Keratinocyte (primary cell): ENCODE measurements around the gene FAM209B. TPM values are rescaled to one million over a fixed set of nuclear protein-coding genes. Genes with fewer than 3 reads are reported as not detected.

Experiments
- DNase-seq: peaks from one replicate; pipeline ENCODE4 v3.0.0-alpha.2; 2011; ENCODE audit warnings: low read depth, missing footprints, low spot score
- FAIRE-seq: peaks from 2 replicates; lab custom pipeline; 2011; peaks lifted over from hg19 to GRCh38; lab: Jason Lieb, UNC
- H2AFZ ChIP-seq: 2 replicates; pipeline ENCODE4 v1.6.0; 2012; ENCODE audit warnings: low read length, control low read depth, inconsistent platforms; ENCODE audit not compliant: control insufficient read depth
- H3K27ac ChIP-seq: 2 replicates; pipeline ENCODE4 v1.5.1; 2011; ENCODE audit warnings: low read length; ENCODE audit not compliant: control insufficient read depth, insufficient read depth
- H3K27me3 ChIP-seq: 3 replicates; pipeline ENCODE4 v1.6.0; 2011; ENCODE audit warnings: low read length; ENCODE audit not compliant: control insufficient read depth, insufficient read depth; ENCODE audit errors: extremely low read depth
- H3K36me3 ChIP-seq, 2 experiments: 2 replicates in 1 of 2; 3 replicates in 1 of 2; pipeline ENCODE4 v1.5.1; 2011; ENCODE audit warnings: low read length in 2 of 2, mild to moderate bottlenecking in 1 of 2; ENCODE audit not compliant: control insufficient read depth in 2 of 2, insufficient read depth in 2 of 2; ENCODE audit errors: extremely low read depth in 1 of 2
- H3K4me1 ChIP-seq: 3 replicates; pipeline ENCODE4 v1.5.1; 2011; ENCODE audit warnings: low read length; ENCODE audit not compliant: control insufficient read depth, insufficient read depth; ENCODE audit errors: extremely low read depth
- H3K4me2 ChIP-seq: 3 replicates; pipeline ENCODE4 v1.6.0; 2011; ENCODE audit warnings: low read depth, low read length; ENCODE audit not compliant: control insufficient read depth, insufficient read depth; ENCODE audit errors: extremely low read depth
- H3K4me3 ChIP-seq, 3 experiments: fragments of 200-600 bp in 1 of 3; sonication (generic) in 1 of 3; 2 replicates in 2 of 3; 3 replicates in 1 of 3; pipeline ENCODE4 v1.5.1; 2011 to 2016; ENCODE audit warnings: low read length in 3 of 3, mild to moderate bottlenecking in 3 of 3, control low read depth in 2 of 3, inconsistent platforms in 1 of 3, low read depth in 1 of 3, mixed read lengths in 1 of 3, mixed run types in 1 of 3, moderate library complexity in 1 of 3; ENCODE audit not compliant: control insufficient read depth in 2 of 3, insufficient read depth in 2 of 3; ENCODE audit errors: extremely low read depth in 1 of 3
- H3K79me2 ChIP-seq: 2 replicates; pipeline ENCODE4 v1.6.0; 2012; ENCODE audit warnings: low read length; ENCODE audit not compliant: control insufficient read depth, insufficient read depth
- H3K9ac ChIP-seq: 3 replicates; pipeline ENCODE4 v1.6.0; 2011; ENCODE audit warnings: low read length; ENCODE audit not compliant: control insufficient read depth, insufficient read depth; ENCODE audit errors: extremely low read depth
- H3K9me1 ChIP-seq: 3 replicates; pipeline ENCODE4 v1.6.0; 2011; ENCODE audit warnings: low read length; ENCODE audit not compliant: control insufficient read depth, insufficient read depth; ENCODE audit errors: extremely low read depth
- H3K9me3 ChIP-seq: 2 replicates; pipeline ENCODE4 v1.5.1; 2012; ENCODE audit warnings: low read depth, low read length; ENCODE audit not compliant: control insufficient read depth
- H4K20me1 ChIP-seq: 3 replicates; pipeline ENCODE4 v1.6.0; 2011; ENCODE audit warnings: low read length; ENCODE audit not compliant: control insufficient read depth, insufficient read depth; ENCODE audit errors: extremely low read depth
- EZH2 ChIP-seq: IDR thresholded peaks from one replicate; pipeline ENCODE4 v1.6.1; 2012; ENCODE audit warnings: inconsistent platforms, mild to moderate bottlenecking, low read length, moderate library complexity
- dilution Hi-C: fragments of 300-500 bp; cut with MboI; formaldehyde crosslinking; loops from one replicate; pipeline ENCODE4 v1.7.0; 2020; ENCODE audit warnings: low sequenced_read_pairs; ENCODE audit not compliant: extremely low pct_ligation_motif_present
- polyA plus RNA-seq, 5 experiments: library from polyadenylated mRNA; depleted of rRNA in 3 of 5; stranded (reverse) in 3 of 5; stranded (forward) in 1 of 5; unstranded in 1 of 5; fragments of >200 nt; gene quantifications; 1 replicate in 1 of 5; 2 replicates in 3 of 5; 3 replicates in 1 of 5; pipeline versions ENCODE4 v1.2.1 to v1.2.3, GENCODE V29; 2011 to 2012; ENCODE audit warnings: missing spikeins in 2 of 5, low read depth in 1 of 5, low replicate concordance in 1 of 5
- TF ChIP-seq, protein P1 (sequence below), 3 experiments: IDR thresholded peaks in 1 of 3; conservative IDR thresholded peaks in 1 of 3; optimal IDR thresholded peaks in 1 of 3; 2 replicates in 2 of 3; 3 replicates in 1 of 3; pipeline versions ENCODE3 to v1.5.1; 2011; ENCODE audit warnings: low read length in 3 of 3, mild to moderate bottlenecking in 3 of 3, moderate library complexity in 2 of 3, control low read depth in 1 of 3, inconsistent platforms in 1 of 3; ENCODE audit not compliant: insufficient read depth in 2 of 3; ENCODE audit errors: extremely low read depth in 1 of 3

Gene FAM209B
- polyA plus RNA-seq, 1 donor (not counting 4 experiments of a cell fraction or from before 2014, with no cell fraction given): 0.38 TPM

DNA sequence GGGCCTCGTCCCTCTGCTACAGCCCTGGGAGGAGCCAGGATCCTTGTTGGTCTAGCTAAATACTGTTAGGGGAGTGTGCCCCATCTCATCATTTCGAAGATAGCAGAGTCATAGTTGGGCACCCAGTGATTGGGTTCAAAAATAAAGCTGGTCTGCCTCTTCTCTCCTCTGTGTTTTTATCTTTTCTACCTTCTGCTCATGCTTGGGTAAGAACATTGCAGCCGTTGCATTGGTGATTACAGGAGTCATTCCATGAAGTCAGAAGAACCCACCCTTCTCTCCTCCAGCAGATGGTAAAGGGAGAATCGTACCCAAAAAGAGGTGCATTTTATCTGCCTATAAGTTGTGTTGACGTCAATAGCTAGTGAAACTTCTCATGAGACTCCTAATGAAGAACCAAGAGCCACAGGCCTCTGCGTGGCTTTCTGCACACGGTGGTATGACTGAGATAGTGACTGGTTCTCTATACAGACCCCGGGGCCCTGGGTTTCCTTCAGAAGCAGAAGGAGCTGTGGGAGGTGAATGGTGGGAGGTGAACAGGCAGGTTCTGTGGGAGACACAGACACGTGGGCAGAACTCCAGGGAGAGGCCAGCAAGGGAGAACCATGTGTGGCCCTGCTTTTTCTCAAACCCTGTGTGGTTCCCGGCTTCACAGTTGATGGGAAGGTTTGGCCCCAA lies 14.2 kb upstream of the FAM209B start:
- no peak overlapping the region for H3K9ac ChIP-seq
- H3K4me1 ChIP-seq: no peaks in the 10 kb centered on the region
- FAIRE-seq (no peak), DNase-seq (no peak)
- H3K27me3 ChIP-seq: no peaks in the 10 kb centered on the region
- H3K9me3 ChIP-seq: no peaks in the 10 kb centered on the region
- no peak overlapping the region for H2AFZ ChIP-seq
- H3K79me2 ChIP-seq: no peaks in the 10 kb centered on the region
- H3K9me1 ChIP-seq: no peaks in the 10 kb centered on the region
- no peak overlapping the region for H3K4me2 ChIP-seq
- H3K27ac ChIP-seq: no peak overlapping the region
- H3K4me3 ChIP-seq: no peak overlapping the region
- no peak for TF ChIP-seq EZH2
- dilution Hi-C loops: no loop called here
- H4K20me1 ChIP-seq: no peaks in the 10 kb centered on the region
- peaks cover 0 to 17% of the 10 kb centered on the region in 2 experiments for H3K36me3 ChIP-seq

DNA sequence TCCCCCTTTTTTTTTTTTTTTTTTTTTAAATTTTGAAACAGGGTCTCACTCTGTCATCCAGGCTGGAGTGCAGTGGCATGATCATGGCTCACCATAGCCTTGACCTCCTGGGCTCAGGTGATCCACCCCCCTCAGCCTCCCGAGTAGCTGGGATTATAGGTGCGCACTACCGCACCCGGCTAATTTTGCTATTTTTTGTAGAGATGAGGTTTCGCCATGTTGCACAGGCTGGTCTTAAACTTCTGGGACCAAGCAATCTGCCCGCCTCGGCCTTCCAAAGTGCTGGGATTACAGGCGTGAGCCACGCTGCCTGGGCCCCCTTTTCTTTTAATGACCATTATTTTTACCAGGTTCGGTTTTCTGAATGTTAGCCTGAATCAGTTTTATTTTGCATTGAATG lies 13.5 kb upstream of the FAM209B start:
- Histone ChIP-seq H3K9me1 (no peaks in the 10 kb centered on the region), H2AFZ (no peak overlapping the region), H3K79me2 (no peaks in the 10 kb centered on the region), H3K27me3 (no peaks in the 10 kb centered on the region), H3K4me3 (no peak overlapping the region), H3K4me1 (no peaks in the 10 kb centered on the region), H3K36me3 (peaks cover 0 to 15% of the 10 kb centered on the region in 2 experiments), H3K9me3 (no peaks in the 10 kb centered on the region), H3K4me2 (no peak overlapping the region), H3K27ac (no peak overlapping the region), H4K20me1 (no peaks in the 10 kb centered on the region), H3K9ac (no peak overlapping the region)
- dilution Hi-C loops: no loop called here
- FAIRE-seq: no peak
- no peak for TF ChIP-seq EZH2
- TF ChIP-seq, protein P1, sequence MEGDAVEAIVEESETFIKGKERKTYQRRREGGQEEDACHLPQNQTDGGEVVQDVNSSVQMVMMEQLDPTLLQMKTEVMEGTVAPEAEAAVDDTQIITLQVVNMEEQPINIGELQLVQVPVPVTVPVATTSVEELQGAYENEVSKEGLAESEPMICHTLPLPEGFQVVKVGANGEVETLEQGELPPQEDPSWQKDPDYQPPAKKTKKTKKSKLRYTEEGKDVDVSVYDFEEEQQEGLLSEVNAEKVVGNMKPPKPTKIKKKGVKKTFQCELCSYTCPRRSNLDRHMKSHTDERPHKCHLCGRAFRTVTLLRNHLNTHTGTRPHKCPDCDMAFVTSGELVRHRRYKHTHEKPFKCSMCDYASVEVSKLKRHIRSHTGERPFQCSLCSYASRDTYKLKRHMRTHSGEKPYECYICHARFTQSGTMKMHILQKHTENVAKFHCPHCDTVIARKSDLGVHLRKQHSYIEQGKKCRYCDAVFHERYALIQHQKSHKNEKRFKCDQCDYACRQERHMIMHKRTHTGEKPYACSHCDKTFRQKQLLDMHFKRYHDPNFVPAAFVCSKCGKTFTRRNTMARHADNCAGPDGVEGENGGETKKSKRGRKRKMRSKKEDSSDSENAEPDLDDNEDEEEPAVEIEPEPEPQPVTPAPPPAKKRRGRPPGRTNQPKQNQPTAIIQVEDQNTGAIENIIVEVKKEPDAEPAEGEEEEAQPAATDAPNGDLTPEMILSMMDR (optimal IDR thresholded peaks at IDR 0.05 in 1 of 3, IDR thresholded peaks at IDR 0.05 in 1 of 3, conservative IDR thresholded peaks at IDR 0.05 in 1 of 3; ENCODE audit: extremely low read depth in 1 of 3, insufficient read depth in 2 of 3, low read length in 3 of 3): no peak
- DNase-seq: no peak

DNA sequence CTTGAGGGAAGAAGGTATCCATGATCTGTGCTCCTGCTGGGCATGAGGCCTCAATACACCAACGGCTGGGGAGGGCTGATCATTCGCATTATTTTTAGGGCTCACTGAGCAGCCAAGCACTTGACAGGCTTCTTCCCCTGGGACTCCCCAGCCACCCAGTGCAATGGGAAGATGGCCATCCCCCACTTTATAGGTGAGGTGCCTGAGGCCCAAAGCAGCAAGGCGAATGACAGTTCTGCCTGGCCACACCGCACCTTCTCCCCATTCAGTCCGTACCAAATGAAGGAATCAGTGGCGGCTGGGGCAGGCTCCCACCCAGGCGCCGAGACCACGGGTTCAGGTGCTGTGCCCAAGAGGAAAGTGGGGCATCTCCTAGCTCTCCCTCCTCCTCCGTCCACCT lies 12.9 kb upstream of the FAM209B start:
- dilution Hi-C loops: no loop called here
- no peak for DNase-seq
- Histone ChIP-seq H3K4me2 (no peak overlapping the region), H3K4me1 (no peaks in the 10 kb centered on the region), H2AFZ (no peak overlapping the region), H4K20me1 (no peaks in the 10 kb centered on the region), H3K27me3 (no peaks in the 10 kb centered on the region), H3K9me1 (no peaks in the 10 kb centered on the region), H3K27ac (no peak overlapping the region), H3K79me2 (no peaks in the 10 kb centered on the region), H3K9ac (no peak overlapping the region), H3K4me3 (no peak overlapping the region), H3K9me3 (no peaks in the 10 kb centered on the region), H3K36me3 (peaks cover 0 to 15% of the 10 kb centered on the region in 2 experiments)
- FAIRE-seq: no peak
- TF ChIP-seq EZH2: no peak
- TF ChIP-seq, protein P1 (optimal IDR thresholded peaks at IDR 0.05 in 1 of 3, IDR thresholded peaks at IDR 0.05 in 1 of 3, conservative IDR thresholded peaks at IDR 0.05 in 1 of 3; ENCODE audit: extremely low read depth in 1 of 3, insufficient read depth in 2 of 3, low read length in 3 of 3): no peak
